ENCODE results near the gene CDC42EP4. TPM values are rescaled to one million over a fixed set of nuclear protein-coding genes. Genes with fewer than 3 reads are reported as not detected.

The CDC42EP4 gene
- total RNA-seq, 1 experiment from 2014 or later: 11.0 TPM

GRCh38 chr17:73318836-73319235 lies 7.0 kb upstream of the CDC42EP4 start:
- Mint-ChIP-seq H3K27ac (ENCODE audit: low read depth, unreplicated experiment) (no peak overlapping the region), H3K4me1 (ENCODE audit: insufficient read depth, unreplicated experiment) (no peaks in the 10 kb centered on the region), H3K27me3 (ENCODE audit: insufficient read depth, unreplicated experiment) (no peaks in the 10 kb centered on the region), H3K9me3 (ENCODE audit: unreplicated experiment) (no peaks in the 10 kb centered on the region), H3K36me3 (ENCODE audit: insufficient read depth, unreplicated experiment) (no peaks in the 10 kb centered on the region), H3K4me3 (ENCODE audit: unreplicated experiment) (no peak overlapping the region)
- intact Hi-C loops (cut with micrococcal nuclease): no loop called here
- TF ChIP-seq, protein P1, sequence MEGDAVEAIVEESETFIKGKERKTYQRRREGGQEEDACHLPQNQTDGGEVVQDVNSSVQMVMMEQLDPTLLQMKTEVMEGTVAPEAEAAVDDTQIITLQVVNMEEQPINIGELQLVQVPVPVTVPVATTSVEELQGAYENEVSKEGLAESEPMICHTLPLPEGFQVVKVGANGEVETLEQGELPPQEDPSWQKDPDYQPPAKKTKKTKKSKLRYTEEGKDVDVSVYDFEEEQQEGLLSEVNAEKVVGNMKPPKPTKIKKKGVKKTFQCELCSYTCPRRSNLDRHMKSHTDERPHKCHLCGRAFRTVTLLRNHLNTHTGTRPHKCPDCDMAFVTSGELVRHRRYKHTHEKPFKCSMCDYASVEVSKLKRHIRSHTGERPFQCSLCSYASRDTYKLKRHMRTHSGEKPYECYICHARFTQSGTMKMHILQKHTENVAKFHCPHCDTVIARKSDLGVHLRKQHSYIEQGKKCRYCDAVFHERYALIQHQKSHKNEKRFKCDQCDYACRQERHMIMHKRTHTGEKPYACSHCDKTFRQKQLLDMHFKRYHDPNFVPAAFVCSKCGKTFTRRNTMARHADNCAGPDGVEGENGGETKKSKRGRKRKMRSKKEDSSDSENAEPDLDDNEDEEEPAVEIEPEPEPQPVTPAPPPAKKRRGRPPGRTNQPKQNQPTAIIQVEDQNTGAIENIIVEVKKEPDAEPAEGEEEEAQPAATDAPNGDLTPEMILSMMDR (IDR thresholded peaks at IDR 0.05; ENCODE audit: unreplicated experiment): no peak
- POLR2A ChIA-PET: interaction anchor here (1.6 kb wide), 1 partner anchor 15 kb away, joined by 9 read pairs; no protein-coding TSS in a partner anchor
- no peak for DNase-seq (ENCODE audit: unreplicated experiment)
- CTCF ChIA-PET: interaction anchor here (0.7 to 1.2 kb wide), 2 partner anchors 23 to 103 kb away, joined by 3 to 4 read pairs; no protein-coding TSS in a partner anchor
- BruUV-seq (replicated peaks): no TSS peak

- no peaks in the 10 kb centered on the region for H3K4me1 Mint-ChIP-seq (ENCODE audit: insufficient read depth, unreplicated experiment)
- CTCF ChIA-PET: interaction anchor here (0.6 to 1.2 kb wide), 3 partner anchors 23 to 103 kb away, joined by 3 to 4 read pairs (median 4); no protein-coding TSS in a partner anchor
- H3K36me3 Mint-ChIP-seq (ENCODE audit: insufficient read depth, unreplicated experiment): no peaks in the 10 kb centered on the region
- H3K4me3 Mint-ChIP-seq (ENCODE audit: unreplicated experiment): no peak overlapping the region
- no peak overlapping the region for H3K27ac Mint-ChIP-seq (ENCODE audit: low read depth, unreplicated experiment)
- H3K9me3 Mint-ChIP-seq (ENCODE audit: unreplicated experiment): no peaks in the 10 kb centered on the region
- no peaks in the 10 kb centered on the region for H3K27me3 Mint-ChIP-seq (ENCODE audit: insufficient read depth, unreplicated experiment)
- intact Hi-C loops (cut with micrococcal nuclease): no loop called here
- no peak for DNase-seq (ENCODE audit: unreplicated experiment)
- no TSS peak for BruUV-seq (replicated peaks)
- POLR2A ChIA-PET: interaction anchor here (1.6 kb wide), 1 partner anchor 15 kb away, joined by 9 read pairs; no protein-coding TSS in a partner anchor
- TF ChIP-seq, protein P1 (IDR thresholded peaks at IDR 0.05; ENCODE audit: unreplicated experiment): no peak
These were observed 6.6 kb upstream of the CDC42EP4 start for GRCh38 chr17:73318427-73318813.

DNA sequence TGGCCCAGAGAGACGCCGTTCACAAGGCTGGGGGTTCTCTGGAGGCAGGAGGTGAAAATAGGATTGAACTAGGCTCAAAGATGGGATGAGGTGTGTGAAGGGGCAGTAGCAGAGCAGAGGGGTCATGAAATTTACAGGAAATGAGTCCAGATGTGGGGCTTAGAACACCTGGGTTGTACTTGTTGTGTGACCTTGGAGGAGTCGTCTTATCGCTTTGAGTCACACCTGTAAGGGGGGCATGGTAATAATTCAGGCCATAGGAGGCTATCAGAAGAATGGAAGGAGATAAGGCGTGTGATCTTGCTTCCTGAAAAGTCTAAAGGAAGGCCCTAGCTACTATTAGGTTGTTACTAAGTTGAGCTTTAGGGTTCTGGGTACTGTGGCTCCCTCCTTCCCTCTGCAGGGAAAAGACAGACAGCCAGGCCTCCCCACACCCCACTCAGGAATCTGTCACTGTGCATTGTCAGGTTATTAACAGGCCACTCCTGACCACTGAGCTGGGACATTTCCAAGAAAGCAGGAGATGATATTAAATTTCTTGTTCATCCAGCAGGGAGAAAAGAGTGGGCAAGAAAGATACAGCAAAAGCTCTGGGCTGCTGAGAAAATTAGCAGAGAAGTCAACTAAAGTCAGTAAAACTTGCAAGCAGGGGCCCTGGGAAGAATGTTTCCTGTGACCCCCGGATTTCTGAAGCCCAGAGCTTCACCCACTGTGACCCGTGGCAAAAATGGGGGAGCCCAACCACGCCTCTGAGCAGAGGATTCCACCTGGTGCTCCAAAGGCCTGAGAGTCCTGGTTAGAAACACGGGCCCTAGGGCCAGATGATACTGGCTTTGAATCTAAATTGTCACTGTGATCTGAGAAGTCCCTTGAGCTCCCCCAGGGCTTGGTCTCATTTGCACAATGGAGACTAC lies 6.0 kb upstream of the CDC42EP4 start:
- BruUV-seq (replicated peaks): no TSS peak
- no peaks in the 10 kb centered on the region for H3K27me3 Mint-ChIP-seq (ENCODE audit: insufficient read depth, unreplicated experiment)
- no peak overlapping the region for H3K27ac Mint-ChIP-seq (ENCODE audit: low read depth, unreplicated experiment)
- no peaks in the 10 kb centered on the region for H3K4me1 Mint-ChIP-seq (ENCODE audit: insufficient read depth, unreplicated experiment)
- DNase-seq (ENCODE audit: unreplicated experiment): no peak
- intact Hi-C loops (cut with micrococcal nuclease): no loop called here
- H3K9me3 Mint-ChIP-seq (ENCODE audit: unreplicated experiment): no peaks in the 10 kb centered on the region
- no peak overlapping the region for H3K4me3 Mint-ChIP-seq (ENCODE audit: unreplicated experiment)
- ChIA-PET CTCF (interaction anchor here (0.5 to 1.2 kb wide), 4 partner anchors 24 to 743 kb away, joined by 3 to 4 read pairs (median 4); no protein-coding TSS in a partner anchor), POLR2A (interaction anchor here (0.6 to 1.6 kb wide), 2 partner anchors 16 to 203 kb away, joined by 6 to 9 read pairs; no protein-coding TSS in a partner anchor)
- H3K36me3 Mint-ChIP-seq (ENCODE audit: insufficient read depth, unreplicated experiment): no peaks in the 10 kb centered on the region
- TF ChIP-seq, protein P1 (IDR thresholded peaks at IDR 0.05; ENCODE audit: unreplicated experiment): no peak

GRCh38 chr17:73316919-73317505 lies 5.2 kb upstream of the CDC42EP4 start:
- Mint-ChIP-seq H3K9me3 (ENCODE audit: unreplicated experiment) (no peaks in the 10 kb centered on the region), H3K27ac (ENCODE audit: low read depth, unreplicated experiment) (no peak overlapping the region), H3K4me3 (ENCODE audit: unreplicated experiment) (no peak overlapping the region), H3K4me1 (ENCODE audit: insufficient read depth, unreplicated experiment) (no peaks in the 10 kb centered on the region), H3K27me3 (ENCODE audit: insufficient read depth, unreplicated experiment) (no peaks in the 10 kb centered on the region), H3K36me3 (ENCODE audit: insufficient read depth, unreplicated experiment) (no peaks in the 10 kb centered on the region)
- intact Hi-C loops (cut with micrococcal nuclease): no loop called here
- BruUV-seq (replicated peaks): no TSS peak
- ChIA-PET CTCF (interaction anchor here (0.5 to 0.6 kb wide), 2 partner anchors 90 to 743 kb away, joined by 3 read pairs; no protein-coding TSS in a partner anchor), POLR2A (interaction anchor here (0.6 to 1.6 kb wide), 2 partner anchors 16 to 203 kb away, joined by 6 to 9 read pairs; no protein-coding TSS in a partner anchor)
- DNase-seq (ENCODE audit: unreplicated experiment): no peak
- TF ChIP-seq, protein P1 (IDR thresholded peaks at IDR 0.05; ENCODE audit: unreplicated experiment): no peak

Data from MCF 10A (cell line).